DND-41 (cell line): ENCODE results near the gene ZDHHC20.

Source experiments
- EZH2 ChIP-seq: IDR thresholded peaks from 3 replicates; pipeline ENCODE4 v1.6.1; 2012; ENCODE audit warnings: borderline replicate concordance, low read depth, mild to moderate bottlenecking, moderate library complexity, low read length, inconsistent platforms; ENCODE audit not compliant: severe bottlenecking
- TF ChIP-seq, protein P1 (sequence below): IDR thresholded peaks from 2 replicates; pipeline ENCODE4 v1.5.1; 2012; ENCODE audit warnings: borderline replicate concordance, low read length, moderate library complexity, mild to moderate bottlenecking; ENCODE audit not compliant: poor library complexity, severe bottlenecking; ENCODE audit errors: extremely low read depth

DNA sequence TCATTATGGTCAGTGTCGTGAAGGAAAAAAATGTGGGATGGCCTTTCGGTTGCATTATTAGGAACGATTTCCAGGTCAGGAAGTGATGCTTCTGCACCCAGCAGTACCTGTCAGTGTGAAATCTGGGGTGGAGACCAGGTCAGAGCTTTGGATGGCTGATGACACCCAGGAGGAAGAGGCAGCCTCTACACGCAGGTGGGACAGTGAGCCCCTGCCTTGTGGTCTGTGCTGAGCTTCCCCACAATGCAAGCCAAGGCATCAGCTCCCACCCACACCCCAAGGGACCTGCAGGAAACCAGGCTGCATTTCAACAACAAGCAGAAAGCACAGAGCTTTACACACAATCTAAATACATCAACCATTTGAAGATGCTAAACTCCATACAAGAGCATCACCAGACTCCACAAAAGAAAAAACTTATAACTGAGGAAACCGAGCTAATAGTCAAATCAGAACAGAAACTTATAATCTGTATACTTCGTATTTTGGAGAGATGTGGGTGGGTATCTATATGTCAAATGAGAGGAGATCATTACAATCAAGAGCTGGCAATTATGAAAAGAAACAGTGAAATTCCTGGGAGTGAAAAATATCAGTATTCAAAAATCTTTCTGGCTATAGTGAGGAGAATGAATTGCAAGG lies 130.1 kb downstream of the ZDHHC20 start:
- TF ChIP-seq, protein P1, sequence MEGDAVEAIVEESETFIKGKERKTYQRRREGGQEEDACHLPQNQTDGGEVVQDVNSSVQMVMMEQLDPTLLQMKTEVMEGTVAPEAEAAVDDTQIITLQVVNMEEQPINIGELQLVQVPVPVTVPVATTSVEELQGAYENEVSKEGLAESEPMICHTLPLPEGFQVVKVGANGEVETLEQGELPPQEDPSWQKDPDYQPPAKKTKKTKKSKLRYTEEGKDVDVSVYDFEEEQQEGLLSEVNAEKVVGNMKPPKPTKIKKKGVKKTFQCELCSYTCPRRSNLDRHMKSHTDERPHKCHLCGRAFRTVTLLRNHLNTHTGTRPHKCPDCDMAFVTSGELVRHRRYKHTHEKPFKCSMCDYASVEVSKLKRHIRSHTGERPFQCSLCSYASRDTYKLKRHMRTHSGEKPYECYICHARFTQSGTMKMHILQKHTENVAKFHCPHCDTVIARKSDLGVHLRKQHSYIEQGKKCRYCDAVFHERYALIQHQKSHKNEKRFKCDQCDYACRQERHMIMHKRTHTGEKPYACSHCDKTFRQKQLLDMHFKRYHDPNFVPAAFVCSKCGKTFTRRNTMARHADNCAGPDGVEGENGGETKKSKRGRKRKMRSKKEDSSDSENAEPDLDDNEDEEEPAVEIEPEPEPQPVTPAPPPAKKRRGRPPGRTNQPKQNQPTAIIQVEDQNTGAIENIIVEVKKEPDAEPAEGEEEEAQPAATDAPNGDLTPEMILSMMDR: no peak
- no peak for TF ChIP-seq EZH2
